HG02973 (cell line): ENCODE data around the gene YARS1.

Experiments used
- ATAC-seq: cut with Tn5 transposase; IDR thresholded peaks from one replicate; pipeline ENCODE4 v1.9.1; 2021; ENCODE audit warnings: moderate library complexity; ENCODE audit not compliant: unreplicated experiment

YARS1 gene

GRCh38 chr1:32817159-32817814 lies at the start of gene YARS1, which contains the start of gene S100PBP:
Gene YARS1 (minus strand): TSS chr1:32817358. CDS start chr1:32817244, 114 bp downstream.
Gene S100PBP (plus strand): TSS chr1:32817653. CDS start chr1:32826100, 8,447 bp downstream.
- peak; percentile 84 for ATAC-seq

- ATAC-seq: no peak
These were observed 48.7 kb upstream of the YARS1 start for GRCh38 chr1:32865639-32866405.

GRCh38 chr1:32864375-32865019 lies 47.3 kb upstream of the YARS1 start:
- ATAC-seq: no peak

- no peak for ATAC-seq
These were observed 46.7 kb upstream of the YARS1 start for GRCh38 chr1:32863881-32864245.

DNA sequence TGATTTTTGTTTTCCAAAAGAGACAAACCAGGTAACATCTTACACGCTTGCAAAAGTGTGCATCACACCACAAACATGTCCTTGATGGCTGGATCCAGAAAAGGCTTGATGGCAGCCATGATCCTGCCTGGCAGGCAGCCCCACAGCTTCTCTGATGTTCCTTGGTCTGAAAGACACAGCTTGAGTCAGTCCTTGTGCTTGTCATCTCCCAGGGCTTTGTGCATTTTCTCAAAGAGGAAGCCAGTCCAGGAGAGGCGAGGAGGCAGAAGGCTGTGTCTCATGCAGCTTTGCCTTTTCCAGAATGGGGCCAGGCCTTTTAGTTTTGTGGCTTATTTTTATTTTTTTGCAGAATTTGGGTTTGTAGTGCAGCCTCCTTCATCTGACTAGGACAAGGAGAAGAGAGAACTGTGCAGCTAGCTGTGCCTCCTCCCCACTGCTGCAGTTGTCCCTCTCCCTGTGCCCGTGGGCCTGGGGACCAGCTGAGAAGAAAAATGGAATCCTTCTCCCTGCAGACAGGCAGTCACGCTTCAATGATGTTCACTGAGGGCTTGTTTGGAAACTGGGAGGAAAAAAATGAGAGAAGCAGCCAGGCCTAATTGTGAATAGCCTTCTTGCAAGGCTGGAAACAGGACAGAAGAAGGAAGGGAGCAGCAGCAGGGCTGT lies 46.2 kb upstream of the YARS1 start:
- no peak for ATAC-seq

GRCh38 chr1:32861904-32862695 lies 44.9 kb upstream of the YARS1 start:
- ATAC-seq: no peak

DNA sequence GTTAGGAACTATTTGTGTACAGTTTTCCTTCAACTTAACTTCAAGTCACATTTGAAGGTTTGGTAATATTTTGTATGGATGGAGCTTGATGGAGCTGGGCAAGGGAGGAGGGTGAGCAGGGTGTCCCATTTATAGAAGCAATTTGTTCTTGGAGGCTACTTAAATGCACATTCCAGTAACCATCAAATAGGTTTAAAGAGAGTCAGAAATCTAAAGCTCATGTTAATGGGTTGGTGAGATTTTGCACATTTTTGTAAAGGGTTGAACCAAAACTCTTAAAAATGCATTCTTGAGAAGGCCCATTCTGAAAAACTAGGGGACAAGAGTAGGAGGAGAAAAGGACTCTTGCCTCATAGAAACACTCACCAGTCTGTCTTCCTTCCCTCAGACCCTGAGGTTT lies 43.4 kb upstream of the YARS1 start:
- no peak for ATAC-seq

DNA sequence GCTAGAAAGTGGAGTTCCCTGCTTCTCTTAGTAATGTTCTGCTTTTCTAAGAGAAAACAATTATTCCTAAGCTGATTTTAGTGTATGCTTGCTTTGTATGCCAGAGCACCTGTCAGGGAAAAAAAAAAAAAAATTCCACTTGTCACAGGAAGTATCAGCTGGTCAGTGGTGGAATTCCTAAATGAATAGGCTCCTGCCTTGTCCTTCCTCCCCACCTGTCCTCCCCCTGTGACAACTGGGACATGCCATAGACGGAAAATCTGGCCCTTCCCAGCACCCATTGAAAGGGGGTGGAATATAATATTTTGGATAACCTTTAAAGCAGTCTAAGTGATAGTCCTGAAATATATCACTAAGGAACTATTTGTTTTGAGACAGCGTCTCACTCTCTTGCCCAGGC lies 42.8 kb upstream of the YARS1 start:
- no peak for ATAC-seq

DNA sequence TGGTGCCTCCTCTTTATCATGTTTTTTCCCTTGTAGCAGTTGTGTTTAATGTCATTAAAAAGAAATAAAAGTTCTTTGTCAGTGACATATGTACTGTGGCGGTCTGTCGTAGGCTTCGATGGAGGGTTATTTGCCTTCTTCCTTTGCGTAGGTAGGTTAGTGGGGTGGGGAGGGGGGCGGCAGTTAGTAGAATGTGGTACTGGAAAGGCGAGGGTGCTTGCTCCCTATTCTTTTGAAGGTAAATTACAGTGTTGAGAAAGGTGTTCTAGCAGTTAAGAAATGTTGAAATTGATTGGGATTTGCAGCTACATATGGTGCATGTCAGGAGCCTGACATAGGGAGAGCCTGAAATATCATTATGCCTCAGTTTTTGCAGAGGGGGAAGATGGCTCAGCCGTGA lies 41.6 kb upstream of the YARS1 start:
- ATAC-seq: no peak

DNA sequence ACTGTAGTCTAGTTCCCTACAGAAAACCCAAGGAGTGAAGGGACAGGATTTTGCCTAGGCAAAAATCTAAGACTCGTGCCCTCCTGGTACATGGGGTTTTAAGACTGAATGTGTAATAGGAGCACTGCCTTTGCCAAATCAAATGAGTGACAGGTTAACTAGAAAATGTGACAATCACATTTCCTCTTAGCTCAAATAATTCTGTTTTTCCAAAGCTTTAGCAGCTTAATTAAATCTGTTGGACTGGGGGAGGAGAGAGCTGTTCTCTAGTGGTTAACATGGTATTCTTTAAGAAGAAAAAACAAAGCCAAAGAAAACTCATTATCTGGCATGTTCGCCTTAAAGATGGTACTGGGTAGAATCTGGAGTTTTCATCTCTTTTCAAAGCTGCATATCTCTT lies 41.0 kb upstream of the YARS1 start:
- no peak for ATAC-seq

DNA sequence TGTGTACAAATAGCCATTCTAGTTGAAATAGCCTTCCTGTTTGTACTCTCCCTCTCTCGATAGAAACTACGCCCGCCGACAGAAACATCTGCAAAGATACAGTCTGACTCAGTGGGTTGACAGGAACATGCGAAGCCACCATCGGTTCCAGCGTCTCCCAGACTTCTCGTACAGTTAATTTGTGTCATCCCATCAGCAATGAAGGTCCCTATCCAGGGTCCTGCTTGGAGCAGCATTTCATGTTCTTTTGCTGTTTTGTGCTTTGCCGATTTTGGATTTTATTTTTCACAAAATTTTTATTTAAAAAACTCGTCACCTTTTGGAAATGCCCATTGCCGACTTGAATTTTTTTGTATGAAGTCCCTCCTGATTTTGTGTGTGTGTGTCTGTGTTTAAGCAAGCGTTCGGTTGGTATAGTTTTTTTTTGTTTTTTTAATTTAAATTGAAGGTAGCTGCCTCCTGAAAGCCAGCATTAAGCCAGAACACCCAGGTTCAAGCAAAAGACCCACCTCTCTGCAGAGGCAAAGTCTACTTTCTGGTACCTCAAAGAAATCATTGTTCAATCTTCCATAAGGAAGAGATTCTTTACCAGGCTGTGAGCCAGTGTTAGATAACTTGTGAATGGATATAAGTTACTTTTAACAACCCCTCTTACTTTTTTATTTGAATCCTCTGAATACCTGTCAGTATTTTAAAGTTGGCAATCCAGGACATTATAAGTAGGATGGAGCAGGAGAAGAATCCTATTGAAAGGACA lies 38.9 kb upstream of the YARS1 start:
- no peak for ATAC-seq

GRCh38 chr1:32848354-32849063 lies 31.4 kb upstream of the YARS1 start:
- no peak for ATAC-seq

DNA sequence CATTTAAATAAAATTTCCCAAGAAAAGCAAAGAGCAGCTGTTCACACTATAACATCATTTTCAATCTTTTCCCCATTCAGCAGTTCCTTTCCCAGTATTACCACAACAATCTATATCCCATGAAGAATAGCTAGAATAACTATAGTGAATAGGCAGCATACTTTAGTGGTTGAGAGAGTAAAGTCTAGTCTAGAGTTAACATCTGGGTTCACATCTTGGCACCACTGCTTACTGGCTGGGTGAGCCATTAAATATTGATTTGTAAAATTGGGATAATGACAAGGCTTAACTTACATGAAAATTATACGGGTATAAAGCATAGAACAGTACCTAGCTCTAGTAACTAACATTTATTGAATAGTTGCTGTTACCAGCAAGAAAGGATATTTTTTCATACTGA lies 14.7 kb upstream of the YARS1 start:
- no peak for ATAC-seq

DNA sequence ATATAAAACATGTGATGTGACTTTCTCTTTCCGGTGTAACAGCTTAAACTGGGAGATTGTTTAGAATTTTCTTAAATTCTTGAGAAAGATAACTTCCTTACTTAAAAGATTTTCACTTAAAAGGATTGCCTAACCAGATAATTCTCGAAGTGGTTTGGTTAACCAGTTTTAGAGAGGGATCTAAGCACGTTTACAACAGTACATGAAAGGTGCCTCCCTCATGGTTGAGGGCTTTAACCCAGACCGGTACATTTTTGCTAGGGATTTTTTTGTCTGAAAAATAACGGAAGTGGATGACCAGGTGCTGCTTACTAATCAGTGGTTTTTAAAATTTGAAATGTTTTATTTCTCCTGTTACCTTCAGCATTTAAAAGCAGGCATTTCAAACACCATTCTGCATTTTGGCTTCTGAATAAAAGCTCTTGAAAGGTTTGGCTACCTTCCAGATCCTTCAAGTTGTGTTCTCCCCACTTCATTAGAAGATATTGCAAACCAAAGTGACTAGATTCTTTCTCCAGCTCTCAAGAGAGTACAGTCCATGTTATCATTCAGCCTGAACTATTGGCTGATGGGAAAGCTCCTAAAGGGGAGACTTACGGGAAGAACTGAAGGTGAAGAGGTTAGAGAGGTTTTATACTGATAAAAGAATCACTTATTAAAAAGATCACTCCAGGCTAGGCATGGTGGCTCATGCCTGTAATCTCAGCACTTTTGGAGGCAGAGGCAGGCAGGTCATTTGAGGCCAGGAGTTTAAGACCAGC lies 13.1 kb upstream of the YARS1 start:
- ATAC-seq: no peak

DNA sequence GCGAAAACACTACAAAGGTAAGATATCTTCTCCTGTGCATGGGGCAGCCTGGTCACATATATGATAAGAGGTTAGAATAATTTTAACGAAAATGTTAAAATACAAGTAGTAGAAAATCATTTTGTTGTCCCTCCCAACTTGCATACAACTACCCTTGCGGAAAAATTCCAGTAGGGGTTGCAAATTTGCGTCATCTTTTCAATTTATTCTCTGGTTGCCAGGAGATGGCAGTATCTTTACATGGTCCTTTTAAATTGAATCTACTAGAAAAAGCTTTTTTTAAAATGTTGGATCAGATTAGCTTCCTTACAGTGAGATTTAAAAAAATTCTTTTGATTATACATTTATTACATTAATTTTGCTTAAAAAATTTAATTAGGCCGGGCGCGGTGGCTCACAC lies 11.2 kb upstream of the YARS1 start:
- ATAC-seq: no peak

DNA sequence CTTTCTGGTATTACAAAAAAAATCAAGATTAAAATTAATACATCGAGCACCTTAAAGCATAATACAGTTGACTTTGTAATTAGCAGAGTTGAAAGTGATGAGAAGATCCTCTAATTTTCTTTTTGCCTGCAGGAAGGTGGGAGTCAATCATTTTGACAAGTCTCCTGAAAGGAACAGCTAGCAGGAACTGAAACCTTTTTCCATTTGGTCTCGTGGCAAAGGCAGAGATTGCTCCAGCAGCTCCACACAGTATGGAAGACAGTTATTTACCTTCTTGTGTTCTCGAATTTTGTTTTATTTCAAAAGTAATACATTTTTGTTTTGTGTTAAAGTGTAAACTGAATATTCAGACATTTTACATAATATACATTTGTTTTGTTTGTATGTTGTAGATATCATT lies 8.0 kb upstream of the YARS1 start:
- no peak for ATAC-seq

DNA sequence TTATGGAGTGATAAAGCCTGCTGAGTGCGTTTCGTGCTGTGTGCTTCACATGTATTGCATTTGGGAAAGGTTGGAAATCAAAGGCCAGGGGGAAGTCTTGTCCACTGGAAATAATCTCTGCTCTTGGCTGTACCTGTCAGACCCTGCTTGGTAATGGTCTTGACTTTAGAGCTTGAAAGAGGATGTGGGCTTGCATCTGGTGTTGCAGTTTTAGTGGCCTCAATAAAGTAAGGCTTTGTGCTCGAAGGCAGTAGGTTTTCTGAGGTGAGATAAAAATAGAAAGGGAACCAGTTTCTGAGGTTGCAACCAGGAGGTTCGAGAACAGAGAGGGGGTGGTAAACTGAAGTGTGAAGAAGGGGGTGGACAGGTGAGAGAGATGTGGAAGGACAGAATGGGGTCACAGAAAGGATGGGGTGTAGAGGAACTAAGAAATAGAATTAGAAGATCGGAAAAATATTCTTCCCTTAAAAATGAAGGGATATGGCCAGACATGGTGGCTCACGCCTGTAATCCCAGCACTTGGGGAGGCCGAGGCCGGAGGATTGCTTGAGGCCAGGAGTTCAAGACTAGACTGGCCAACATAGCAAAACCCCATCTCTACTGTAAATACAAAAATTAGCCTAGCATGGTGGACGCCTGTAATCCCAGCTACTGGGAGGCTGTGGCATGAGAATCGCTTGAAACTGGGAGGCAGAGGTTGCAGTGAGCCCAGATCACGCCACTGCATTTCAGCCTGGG lies 1.8 kb upstream of the YARS1 start:
- ATAC-seq: peak; percentile 23
